WTC11 (cell line): Measurements from ENCODE around the gene VPREB3. TPM values are rescaled to one million over a fixed set of nuclear protein-coding genes. Genes with fewer than 3 reads are reported as not detected.

ENCODE experiments used
- ATAC-seq: fragments of 200-7000 bp; cut with Tn5 transposase; 2 replicates; pipeline ENCODE4 v1.10.0; 2021; ENCODE audit warnings: mild to moderate bottlenecking, moderate library complexity
- Bru-seq: library from RNA; stranded (reverse); fragments of 400-500 nt; gene quantifications from one replicate; lab custom pipeline; 2021; lab: Mats Ljungman, UMichigan
- CTCF ChIA-PET: fragments of 300-600 bp; sonication (Branson Sonifier 250); formaldehyde crosslinking; loops from one replicate; lab custom pipeline; 2021; ENCODE audit warnings: antibody characterized with exemption; lab: Charles Lee
- POLR2A ChIA-PET: fragments of 350-600 bp; sonication (Branson Sonifier 250); formaldehyde crosslinking; loops from one replicate; lab custom pipeline; 2021; ENCODE audit warnings: antibody characterized with exemption; lab: Charles Lee
- DNase-seq: peaks from one replicate; pipeline ENCODE4 v3.0.0; 2021; ENCODE audit warnings: low spot score
- H3K27ac Mint-ChIP-seq: 2 replicates; pipeline ENCODE4 v1.8.0; 2021; ENCODE audit warnings: mixed read lengths
- H3K27me3 Mint-ChIP-seq: 2 replicates; pipeline ENCODE4 v1.8.0; 2021; ENCODE audit warnings: low read depth, mild to moderate bottlenecking, moderate library complexity, mixed read lengths
- H3K36me3 Mint-ChIP-seq: 2 replicates; pipeline ENCODE4 v1.8.0; 2021; ENCODE audit warnings: mixed read lengths
- H3K4me1 Mint-ChIP-seq: 2 replicates; pipeline ENCODE4 v1.8.0; 2022; ENCODE audit warnings: mixed read lengths
- H3K4me3 Mint-ChIP-seq: 2 replicates; pipeline ENCODE4 v1.8.0; 2021; ENCODE audit warnings: mild to moderate bottlenecking, moderate library complexity, mixed read lengths
- H3K9me3 Mint-ChIP-seq: 2 replicates; pipeline ENCODE4 v1.8.0; 2021; ENCODE audit warnings: mixed read lengths
- ATF1 ChIP-seq: sonication (generic); formaldehyde crosslinking; IDR thresholded peaks from 2 replicates; pipeline ENCODE4 v1.8.1; 2023; ENCODE audit warnings: mild to moderate bottlenecking, moderate library complexity, missing genetic modification reagents
- FOXJ3 ChIP-seq: sonication (generic); formaldehyde crosslinking; IDR thresholded peaks from 2 replicates; pipeline ENCODE4 v1.9.0; 2021; ENCODE audit warnings: missing genetic modification reagents, mild to moderate bottlenecking, borderline replicate concordance
- FOXK1 ChIP-seq: sonication (generic); formaldehyde crosslinking; IDR thresholded peaks from 2 replicates; pipeline ENCODE4 v1.8.0; 2022; ENCODE audit warnings: mild to moderate bottlenecking, moderate library complexity, missing genetic modification reagents
- GRHL2 ChIP-seq: fragments of 250-450 bp; sonication (Bioruptor Pico); IDR thresholded peaks from 2 replicates; pipeline ENCODE4 v1.8.0; 2022; ENCODE audit warnings: mild to moderate bottlenecking, moderate library complexity; ENCODE audit not compliant: insufficient replicate concordance, severe bottlenecking
- GTF2I ChIP-seq: fragments of 250-450 bp; sonication (Bioruptor Pico); conservative IDR thresholded peaks from 2 replicates; pipeline ENCODE4 v1.4.0; 2021; ENCODE audit warnings: mild to moderate bottlenecking
- JAZF1 ChIP-seq: fragments of 250-450 bp; sonication (Bioruptor Pico); IDR thresholded peaks from 2 replicates; pipeline ENCODE4 v1.9.0; 2021; ENCODE audit warnings: moderate library complexity, mild to moderate bottlenecking, inconsistent platforms
- JUN ChIP-seq: sonication (generic); formaldehyde crosslinking; IDR thresholded peaks from 2 replicates; pipeline ENCODE4 v1.8.0; 2023; ENCODE audit warnings: mild to moderate bottlenecking, missing genetic modification reagents
- NFE2L1 ChIP-seq: sonication (generic); formaldehyde crosslinking; IDR thresholded peaks from 2 replicates; pipeline ENCODE4 v1.8.1; 2023; ENCODE audit warnings: missing genetic modification reagents
- NR2C2 ChIP-seq: sonication (generic); formaldehyde crosslinking; IDR thresholded peaks from 2 replicates; pipeline ENCODE4 v1.8.0; 2022; ENCODE audit warnings: mild to moderate bottlenecking, missing genetic modification reagents
- OVOL2 ChIP-seq: fragments of 250-450 bp; sonication (Bioruptor Pico); IDR thresholded peaks from 2 replicates; pipeline ENCODE4 v1.9.0; 2021; ENCODE audit warnings: mild to moderate bottlenecking, borderline replicate concordance
- SMAD3 ChIP-seq: sonication (generic); formaldehyde crosslinking; IDR thresholded peaks from 2 replicates; pipeline ENCODE4 v1.8.0; 2022; ENCODE audit warnings: missing genetic modification reagents, mild to moderate bottlenecking, borderline replicate concordance
- SMAD4 ChIP-seq: sonication (generic); formaldehyde crosslinking; IDR thresholded peaks from 2 replicates; pipeline ENCODE4 v1.8.0; 2022; ENCODE audit warnings: mild to moderate bottlenecking, missing genetic modification reagents
- TCF7 ChIP-seq: sonication (generic); formaldehyde crosslinking; IDR thresholded peaks from 2 replicates; pipeline ENCODE4 v1.8.0; 2022; ENCODE audit warnings: mild to moderate bottlenecking, low read depth, missing genetic modification reagents, moderate library complexity
- TEAD4 ChIP-seq: sonication (generic); formaldehyde crosslinking; IDR thresholded peaks from 2 replicates; pipeline ENCODE4 v1.8.0; 2022; ENCODE audit warnings: mild to moderate bottlenecking, missing genetic modification reagents
- ZNF232 ChIP-seq: sonication (generic); formaldehyde crosslinking; IDR thresholded peaks from 2 replicates; pipeline ENCODE4 v1.8.0; 2022; ENCODE audit warnings: mild to moderate bottlenecking, missing genetic modification reagents
- ZNF263 ChIP-seq: sonication (generic); formaldehyde crosslinking; IDR thresholded peaks from 2 replicates; pipeline ENCODE4 v1.8.1; 2022; ENCODE audit warnings: low read depth, mild to moderate bottlenecking, moderate library complexity, missing genetic modification reagents
- ZNF317 ChIP-seq: sonication (generic); formaldehyde crosslinking; IDR thresholded peaks from 2 replicates; pipeline ENCODE4 v1.8.1; 2023; ENCODE audit warnings: low read depth, mild to moderate bottlenecking, moderate library complexity, missing genetic modification reagents, borderline replicate concordance
- ZNF423 ChIP-seq: fragments of 250-450 bp; sonication (Bioruptor Pico); IDR thresholded peaks from 2 replicates; pipeline ENCODE4 v2.1.2; 2022; ENCODE audit warnings: mild to moderate bottlenecking, moderate library complexity
- long read RNA-seq, 3 experiments: library from RNA in 1 of 3; library from capped mRNA in 1 of 3; library from polyadenylated mRNA in 1 of 3; unstranded in 2 of 3; stranded (forward) in 1 of 3; transcript quantifications; one replicate each; pipeline ENCODE4 v2.0.0, GENCODE V29; 2021
- total RNA-seq: library from RNA; stranded (reverse); gene quantifications from 3 replicates; pipeline ENCODE4 v1.2.3, GENCODE V29; 2021
- TF ChIP-seq, protein P1 (sequence below): sonication (generic); formaldehyde crosslinking; IDR thresholded peaks from 2 replicates; pipeline ENCODE4 v1.8.0; 2022; ENCODE audit warnings: mild to moderate bottlenecking, missing genetic modification reagents
- TF ChIP-seq, protein P2 (sequence below): sonication (generic); formaldehyde crosslinking; IDR thresholded peaks from 2 replicates; pipeline ENCODE4 v1.8.0; 2023; ENCODE audit warnings: missing genetic modification reagents
- TF ChIP-seq, protein P3 (sequence below): sonication (generic); formaldehyde crosslinking; IDR thresholded peaks from 2 replicates; pipeline ENCODE4 v1.8.1; 2022; ENCODE audit warnings: low read depth, missing genetic modification reagents, borderline replicate concordance
- TF ChIP-seq, protein P4 (sequence below): sonication (generic); formaldehyde crosslinking; IDR thresholded peaks from 2 replicates; pipeline ENCODE4 v1.8.1; 2023; ENCODE audit warnings: mild to moderate bottlenecking, missing genetic modification reagents
- TF ChIP-seq, protein P5 (sequence below): fragments of 250-450 bp; sonication (Bioruptor Pico); IDR thresholded peaks from 2 replicates; pipeline ENCODE4 v1.9.0; 2021; ENCODE audit warnings: mild to moderate bottlenecking
- TF ChIP-seq, protein P6 (sequence below): fragments of 200-600 bp; IDR thresholded peaks from 2 replicates; pipeline ENCODE4 v1.8.0; 2022; ENCODE audit warnings: antibody characterized with exemption
- TF ChIP-seq, protein P7 (sequence below): sonication (generic); formaldehyde crosslinking; IDR thresholded peaks from 2 replicates; pipeline ENCODE4 v1.8.1; 2023; ENCODE audit warnings: mild to moderate bottlenecking, missing genetic modification reagents, moderate library complexity

VPREB3 gene, protein sequence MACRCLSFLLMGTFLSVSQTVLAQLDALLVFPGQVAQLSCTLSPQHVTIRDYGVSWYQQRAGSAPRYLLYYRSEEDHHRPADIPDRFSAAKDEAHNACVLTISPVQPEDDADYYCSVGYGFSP
- total RNA-seq (0.81 to 1.3 TPM (median 0.87 TPM) in 3 replicates), Bru-seq, nascent RNA (percentile 23 among the genes with signal in this experiment)
- long read RNA-seq, experiment 1 = 0 reads
- long read RNA-seq, experiment 2, partial matches to known transcripts = 0 of 2 reads
- long read RNA-seq, experiment 2, other reads (novel, unspliced or antisense) = 0 of 2 reads
- long read RNA-seq, experiment 3 = 0 reads

DNA sequence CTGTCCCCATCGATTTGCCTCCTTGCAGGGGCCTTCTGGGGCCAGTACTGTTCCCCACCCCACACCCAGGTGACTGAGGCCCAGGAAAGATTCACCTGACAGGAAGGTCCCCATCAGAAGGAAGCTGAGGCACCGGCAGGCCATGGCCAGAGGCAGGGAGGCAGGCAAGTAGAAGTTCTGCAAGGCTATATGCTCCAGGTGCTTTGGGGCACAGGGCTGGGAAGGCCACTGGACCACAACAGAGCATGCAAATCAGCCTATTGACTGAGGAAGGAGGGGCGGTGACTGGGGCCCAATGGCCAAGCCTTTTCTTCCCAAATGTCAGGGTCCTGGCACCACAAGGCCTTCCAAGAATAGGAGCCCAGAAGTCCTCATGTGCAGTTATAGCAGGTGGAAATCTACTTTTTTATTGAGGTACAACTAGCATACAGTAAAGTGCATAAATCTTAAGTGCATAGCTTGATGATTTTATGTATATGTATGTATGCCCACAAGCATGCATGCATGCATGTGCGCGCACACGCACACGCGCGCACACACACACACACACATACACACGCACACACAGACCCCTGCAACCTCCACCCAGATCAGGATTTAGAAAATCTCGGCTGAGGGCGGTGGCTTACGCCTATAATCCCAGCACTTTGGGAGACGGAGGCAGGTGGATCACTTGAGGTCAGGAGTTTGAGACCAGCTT lies at the start of gene VPREB3:
VPREB3 (minus strand) TSS at position 206 of the 700 bp plus-strand sequence; CDS start at position 144, 62 bp downstream.
- ChIA-PET CTCF (no interaction called here), POLR2A (no interaction called here)
- no peak for TF ChIP-seq GRHL2
- no peak for TF ChIP-seq SMAD4 (CRISPR knock-in tag)
- TF ChIP-seq, protein P1, sequence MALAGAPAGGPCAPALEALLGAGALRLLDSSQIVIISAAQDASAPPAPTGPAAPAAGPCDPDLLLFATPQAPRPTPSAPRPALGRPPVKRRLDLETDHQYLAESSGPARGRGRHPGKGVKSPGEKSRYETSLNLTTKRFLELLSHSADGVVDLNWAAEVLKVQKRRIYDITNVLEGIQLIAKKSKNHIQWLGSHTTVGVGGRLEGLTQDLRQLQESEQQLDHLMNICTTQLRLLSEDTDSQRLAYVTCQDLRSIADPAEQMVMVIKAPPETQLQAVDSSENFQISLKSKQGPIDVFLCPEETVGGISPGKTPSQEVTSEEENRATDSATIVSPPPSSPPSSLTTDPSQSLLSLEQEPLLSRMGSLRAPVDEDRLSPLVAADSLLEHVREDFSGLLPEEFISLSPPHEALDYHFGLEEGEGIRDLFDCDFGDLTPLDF (CRISPR knock-in tag) = no peak
- TF ChIP-seq JAZF1 (CRISPR knock-in tag) = no peak
- no peak for TF ChIP-seq TEAD4
- TF ChIP-seq, protein P2, sequence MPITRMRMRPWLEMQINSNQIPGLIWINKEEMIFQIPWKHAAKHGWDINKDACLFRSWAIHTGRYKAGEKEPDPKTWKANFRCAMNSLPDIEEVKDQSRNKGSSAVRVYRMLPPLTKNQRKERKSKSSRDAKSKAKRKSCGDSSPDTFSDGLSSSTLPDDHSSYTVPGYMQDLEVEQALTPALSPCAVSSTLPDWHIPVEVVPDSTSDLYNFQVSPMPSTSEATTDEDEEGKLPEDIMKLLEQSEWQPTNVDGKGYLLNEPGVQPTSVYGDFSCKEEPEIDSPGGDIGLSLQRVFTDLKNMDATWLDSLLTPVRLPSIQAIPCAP = no peak
- TF ChIP-seq, protein P3, sequence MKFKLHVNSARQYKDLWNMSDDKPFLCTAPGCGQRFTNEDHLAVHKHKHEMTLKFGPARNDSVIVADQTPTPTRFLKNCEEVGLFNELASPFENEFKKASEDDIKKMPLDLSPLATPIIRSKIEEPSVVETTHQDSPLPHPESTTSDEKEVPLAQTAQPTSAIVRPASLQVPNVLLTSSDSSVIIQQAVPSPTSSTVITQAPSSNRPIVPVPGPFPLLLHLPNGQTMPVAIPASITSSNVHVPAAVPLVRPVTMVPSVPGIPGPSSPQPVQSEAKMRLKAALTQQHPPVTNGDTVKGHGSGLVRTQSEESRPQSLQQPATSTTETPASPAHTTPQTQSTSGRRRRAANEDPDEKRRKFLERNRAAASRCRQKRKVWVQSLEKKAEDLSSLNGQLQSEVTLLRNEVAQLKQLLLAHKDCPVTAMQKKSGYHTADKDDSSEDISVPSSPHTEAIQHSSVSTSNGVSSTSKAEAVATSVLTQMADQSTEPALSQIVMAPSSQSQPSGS = no peak
- TF ChIP-seq OVOL2 (CRISPR knock-in tag) = no peak
- TF ChIP-seq JUN (CRISPR knock-in tag) = no peak
- no peak for TF ChIP-seq NFE2L1 (CRISPR knock-in tag)
- no peak for TF ChIP-seq ATF1 (CRISPR knock-in tag)
- no peak for TF ChIP-seq FOXK1
- no peak for TF ChIP-seq SMAD3 (CRISPR knock-in tag)
- TF ChIP-seq, protein P4, sequence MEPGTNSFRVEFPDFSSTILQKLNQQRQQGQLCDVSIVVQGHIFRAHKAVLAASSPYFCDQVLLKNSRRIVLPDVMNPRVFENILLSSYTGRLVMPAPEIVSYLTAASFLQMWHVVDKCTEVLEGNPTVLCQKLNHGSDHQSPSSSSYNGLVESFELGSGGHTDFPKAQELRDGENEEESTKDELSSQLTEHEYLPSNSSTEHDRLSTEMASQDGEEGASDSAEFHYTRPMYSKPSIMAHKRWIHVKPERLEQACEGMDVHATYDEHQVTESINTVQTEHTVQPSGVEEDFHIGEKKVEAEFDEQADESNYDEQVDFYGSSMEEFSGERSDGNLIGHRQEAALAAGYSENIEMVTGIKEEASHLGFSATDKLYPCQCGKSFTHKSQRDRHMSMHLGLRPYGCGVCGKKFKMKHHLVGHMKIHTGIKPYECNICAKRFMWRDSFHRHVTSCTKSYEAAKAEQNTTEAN (CRISPR knock-in tag) = no peak
- no peak for TF ChIP-seq GTF2I
- TF ChIP-seq ZNF263 (CRISPR knock-in tag) = no peak
- no peak for TF ChIP-seq ZNF317 (CRISPR knock-in tag)
- H3K4me3 Mint-ChIP-seq = no peak within 1 kb of the TSS
- H3K36me3 Mint-ChIP-seq = no peaks in the 10 kb centered on the region
- 0 out of 2 replicates have a peak, but pooled peaks have one; percentile 4 for ATAC-seq
- H3K9me3 Mint-ChIP-seq = no peaks in the 10 kb centered on the region
- peaks cover 28% of the 10 kb centered on the region for H3K4me1 Mint-ChIP-seq
- DNase-seq = peak; percentile 29
- no peaks in the 10 kb centered on the region; the same call in 1 of the 2 replicates for H3K27me3 Mint-ChIP-seq
- H3K27ac Mint-ChIP-seq = no peak within 1 kb of the TSS

DNA sequence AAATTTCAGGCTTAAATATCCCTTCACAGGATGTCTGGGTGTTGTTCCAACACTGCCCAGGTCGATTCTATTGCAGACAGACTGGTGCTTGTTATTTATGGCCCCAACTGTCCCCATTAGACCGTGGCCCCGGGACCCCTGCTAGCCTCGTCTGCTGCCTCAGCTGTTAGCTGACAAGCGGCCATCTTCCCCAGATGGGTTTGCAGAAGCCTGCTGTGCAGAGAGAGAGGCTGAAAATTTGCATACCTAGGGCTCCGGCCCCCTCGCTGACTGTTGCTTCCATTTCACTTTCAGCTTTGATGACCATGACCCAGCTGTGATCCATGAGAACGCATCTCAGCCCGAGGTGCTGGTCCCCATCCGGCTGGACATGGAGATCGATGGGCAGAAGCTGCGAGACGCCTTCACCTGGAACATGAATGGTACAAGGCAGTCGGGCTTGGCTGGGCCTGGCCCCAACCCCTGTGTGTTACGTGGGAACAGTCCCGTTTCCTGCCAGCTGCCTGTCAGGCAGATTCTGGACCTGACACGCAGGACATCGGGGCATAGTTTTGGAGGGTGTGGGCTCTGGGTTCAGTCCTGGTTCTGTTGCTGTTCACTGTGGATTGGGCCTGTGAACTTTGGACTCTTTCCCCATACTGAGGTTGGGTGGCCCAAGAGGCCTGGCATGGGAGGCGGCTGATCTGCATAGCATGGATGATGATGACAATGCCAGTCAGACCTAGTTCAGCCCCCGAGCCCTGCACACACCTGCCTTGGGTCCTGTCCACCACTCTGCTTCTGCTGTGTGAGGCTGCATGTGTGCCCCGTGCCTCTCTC lies 49.0 kb upstream of the VPREB3 start:
- ChIA-PET POLR2A (no interaction called here), CTCF (interaction anchor here (1.1 to 1.4 kb wide), 2 partner anchors 34 to 47 kb away, joined by 3 to 4 read pairs; no protein-coding TSS in a partner anchor)
- Mint-ChIP-seq H3K27me3 (no peaks in the 10 kb centered on the region), H3K4me1 (peaks cover 6% of the 10 kb centered on the region; the same call in 1 of the 2 replicates), H3K36me3 (peaks cover 75% of the 10 kb centered on the region), H3K27ac (peak overlapping the region; percentile 76), H3K9me3 (no peaks in the 10 kb centered on the region), H3K4me3 (no peak overlapping the region)
- TF ChIP-seq ZNF423 = no peak
- no peak for TF ChIP-seq TCF7
- no peak for TF ChIP-seq FOXJ3 (CRISPR knock-in tag)
- no peak for TF ChIP-seq NR2C2 (CRISPR knock-in tag)
- no peak for TF ChIP-seq JAZF1 (CRISPR knock-in tag)
- TF ChIP-seq GRHL2 = no peak
- TF ChIP-seq ZNF232 (CRISPR knock-in tag) = no peak
- TF ChIP-seq, protein P5, sequence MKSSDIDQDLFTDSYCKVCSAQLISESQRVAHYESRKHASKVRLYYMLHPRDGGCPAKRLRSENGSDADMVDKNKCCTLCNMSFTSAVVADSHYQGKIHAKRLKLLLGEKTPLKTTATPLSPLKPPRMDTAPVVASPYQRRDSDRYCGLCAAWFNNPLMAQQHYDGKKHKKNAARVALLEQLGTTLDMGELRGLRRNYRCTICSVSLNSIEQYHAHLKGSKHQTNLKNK = no peak
- TF ChIP-seq, protein P6, sequence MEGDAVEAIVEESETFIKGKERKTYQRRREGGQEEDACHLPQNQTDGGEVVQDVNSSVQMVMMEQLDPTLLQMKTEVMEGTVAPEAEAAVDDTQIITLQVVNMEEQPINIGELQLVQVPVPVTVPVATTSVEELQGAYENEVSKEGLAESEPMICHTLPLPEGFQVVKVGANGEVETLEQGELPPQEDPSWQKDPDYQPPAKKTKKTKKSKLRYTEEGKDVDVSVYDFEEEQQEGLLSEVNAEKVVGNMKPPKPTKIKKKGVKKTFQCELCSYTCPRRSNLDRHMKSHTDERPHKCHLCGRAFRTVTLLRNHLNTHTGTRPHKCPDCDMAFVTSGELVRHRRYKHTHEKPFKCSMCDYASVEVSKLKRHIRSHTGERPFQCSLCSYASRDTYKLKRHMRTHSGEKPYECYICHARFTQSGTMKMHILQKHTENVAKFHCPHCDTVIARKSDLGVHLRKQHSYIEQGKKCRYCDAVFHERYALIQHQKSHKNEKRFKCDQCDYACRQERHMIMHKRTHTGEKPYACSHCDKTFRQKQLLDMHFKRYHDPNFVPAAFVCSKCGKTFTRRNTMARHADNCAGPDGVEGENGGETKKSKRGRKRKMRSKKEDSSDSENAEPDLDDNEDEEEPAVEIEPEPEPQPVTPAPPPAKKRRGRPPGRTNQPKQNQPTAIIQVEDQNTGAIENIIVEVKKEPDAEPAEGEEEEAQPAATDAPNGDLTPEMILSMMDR = no peak
- TF ChIP-seq, protein P7, sequence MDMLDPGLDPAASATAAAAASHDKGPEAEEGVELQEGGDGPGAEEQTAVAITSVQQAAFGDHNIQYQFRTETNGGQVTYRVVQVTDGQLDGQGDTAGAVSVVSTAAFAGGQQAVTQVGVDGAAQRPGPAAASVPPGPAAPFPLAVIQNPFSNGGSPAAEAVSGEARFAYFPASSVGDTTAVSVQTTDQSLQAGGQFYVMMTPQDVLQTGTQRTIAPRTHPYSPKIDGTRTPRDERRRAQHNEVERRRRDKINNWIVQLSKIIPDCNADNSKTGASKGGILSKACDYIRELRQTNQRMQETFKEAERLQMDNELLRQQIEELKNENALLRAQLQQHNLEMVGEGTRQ = no peak
- DNase-seq (no peak), ATAC-seq (no peak)
